SK-N-SH treated with all-trans-retinoic acid at 6 μM for 48 hours (cell line): Measurements from ENCODE around the gene RAMP1.

Source experiments
- ARNTL ChIP-seq: fragments of 450-650 bp; formaldehyde crosslinking; IDR thresholded peaks from 2 replicates; pipeline ENCODE4 v1.5.0; 2020; ENCODE audit warnings: low read depth, mild to moderate bottlenecking, moderate library complexity, borderline replicate concordance
- CSRNP3 ChIP-seq: fragments of 250-450 bp; sonication (Bioruptor Pico); IDR thresholded peaks from 2 replicates; pipeline ENCODE4 v1.5.1; 2021; ENCODE audit warnings: mild to moderate bottlenecking, moderate library complexity
- ESRRG ChIP-seq: fragments of 250-450 bp; sonication (Bioruptor Pico); IDR thresholded peaks from 2 replicates; pipeline ENCODE4 v1.6.1; 2021; ENCODE audit warnings: mild to moderate bottlenecking
- SNAI2 ChIP-seq: fragments of 250-450 bp; sonication (Bioruptor Pico); IDR thresholded peaks from 2 replicates; pipeline ENCODE4 v1.5.0; 2020; ENCODE audit warnings: mild to moderate bottlenecking, moderate library complexity
- ZFP3 ChIP-seq: fragments of 250-450 bp; sonication (Bioruptor Pico); IDR thresholded peaks from 2 replicates; pipeline ENCODE4 v1.5.0; 2020; ENCODE audit warnings: mild to moderate bottlenecking, moderate library complexity
- ZNF70 ChIP-seq: fragments of 450-650 bp; formaldehyde crosslinking; IDR thresholded peaks from 2 replicates; pipeline ENCODE4 v1.5.0; 2020; ENCODE audit warnings: mild to moderate bottlenecking, moderate library complexity
- TF ChIP-seq, protein P1 (sequence below): fragments of 250-450 bp; sonication (Bioruptor Pico); IDR thresholded peaks from 2 replicates; pipeline ENCODE4 v1.5.1; 2020; ENCODE audit warnings: low read depth, mild to moderate bottlenecking, moderate library complexity

GRCh38 chr2:237833546-237833945 lies 25.9 kb upstream of the RAMP1 start:
- no peak for TF ChIP-seq ARNTL (CRISPR knock-in tag)
- no peak for TF ChIP-seq ZFP3
- TF ChIP-seq ESRRG (CRISPR knock-in tag), result no peak
- TF ChIP-seq, protein P1, sequence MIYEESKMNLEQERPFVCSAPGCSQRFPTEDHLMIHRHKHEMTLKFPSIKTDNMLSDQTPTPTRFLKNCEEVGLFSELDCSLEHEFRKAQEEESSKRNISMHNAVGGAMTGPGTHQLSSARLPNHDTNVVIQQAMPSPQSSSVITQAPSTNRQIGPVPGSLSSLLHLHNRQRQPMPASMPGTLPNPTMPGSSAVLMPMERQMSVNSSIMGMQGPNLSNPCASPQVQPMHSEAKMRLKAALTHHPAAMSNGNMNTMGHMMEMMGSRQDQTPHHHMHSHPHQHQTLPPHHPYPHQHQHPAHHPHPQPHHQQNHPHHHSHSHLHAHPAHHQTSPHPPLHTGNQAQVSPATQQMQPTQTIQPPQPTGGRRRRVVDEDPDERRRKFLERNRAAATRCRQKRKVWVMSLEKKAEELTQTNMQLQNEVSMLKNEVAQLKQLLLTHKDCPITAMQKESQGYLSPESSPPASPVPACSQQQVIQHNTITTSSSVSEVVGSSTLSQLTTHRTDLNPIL, result no peak
- no peak for TF ChIP-seq SNAI2 (CRISPR knock-in tag)
- TF ChIP-seq CSRNP3, result no peak
- no peak for TF ChIP-seq ZNF70 (CRISPR knock-in tag)
